ENCODE results near the gene NDUFAF7. TPM values are rescaled to one million over a fixed set of nuclear protein-coding genes. Genes with fewer than 3 reads are reported as not detected.
A peak's percentile ranks its signal among the peaks of the same experiment; 100 is the strongest.

NDUFAF7 gene
- total RNA-seq, 1 donor from 2014 or later = 25.1 TPM

DNA sequence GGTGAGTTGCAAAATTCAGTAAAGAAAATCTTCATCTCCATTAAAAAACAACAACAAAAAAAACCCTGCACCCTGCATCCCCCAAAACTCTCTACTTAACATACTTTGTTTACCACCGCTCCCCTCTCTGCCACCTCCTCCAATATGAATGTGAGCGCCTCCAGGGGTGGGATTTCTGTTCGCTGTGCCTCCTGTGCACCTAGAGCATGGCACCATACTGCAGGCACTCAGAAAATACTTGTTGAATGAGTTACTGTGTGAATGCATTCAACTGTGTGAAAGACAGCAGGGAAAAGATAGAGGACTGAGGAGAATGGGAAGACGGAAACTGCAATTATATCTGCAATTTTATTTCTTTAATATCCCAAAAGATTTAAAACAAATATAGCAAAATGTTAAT lies 4.6 kb upstream of the NDUFAF7 start:
- no peaks in the 10 kb centered on the region for H3K9me3 Mint-ChIP-seq
- peaks cover 4% of the 10 kb centered on the region for H3K36me3 Mint-ChIP-seq (ENCODE audit: low read depth)
- H3K4me3 Mint-ChIP-seq = peak overlapping the region; percentile 7
- no peaks in the 10 kb centered on the region for H3K27me3 Mint-ChIP-seq (ENCODE audit: low read depth)
- H3K27ac Mint-ChIP-seq (ENCODE audit: unreplicated experiment) = no peak overlapping the region
- DNase-seq (ENCODE audit: low read depth, low spot score) = no peak
- TF ChIP-seq, protein P1, sequence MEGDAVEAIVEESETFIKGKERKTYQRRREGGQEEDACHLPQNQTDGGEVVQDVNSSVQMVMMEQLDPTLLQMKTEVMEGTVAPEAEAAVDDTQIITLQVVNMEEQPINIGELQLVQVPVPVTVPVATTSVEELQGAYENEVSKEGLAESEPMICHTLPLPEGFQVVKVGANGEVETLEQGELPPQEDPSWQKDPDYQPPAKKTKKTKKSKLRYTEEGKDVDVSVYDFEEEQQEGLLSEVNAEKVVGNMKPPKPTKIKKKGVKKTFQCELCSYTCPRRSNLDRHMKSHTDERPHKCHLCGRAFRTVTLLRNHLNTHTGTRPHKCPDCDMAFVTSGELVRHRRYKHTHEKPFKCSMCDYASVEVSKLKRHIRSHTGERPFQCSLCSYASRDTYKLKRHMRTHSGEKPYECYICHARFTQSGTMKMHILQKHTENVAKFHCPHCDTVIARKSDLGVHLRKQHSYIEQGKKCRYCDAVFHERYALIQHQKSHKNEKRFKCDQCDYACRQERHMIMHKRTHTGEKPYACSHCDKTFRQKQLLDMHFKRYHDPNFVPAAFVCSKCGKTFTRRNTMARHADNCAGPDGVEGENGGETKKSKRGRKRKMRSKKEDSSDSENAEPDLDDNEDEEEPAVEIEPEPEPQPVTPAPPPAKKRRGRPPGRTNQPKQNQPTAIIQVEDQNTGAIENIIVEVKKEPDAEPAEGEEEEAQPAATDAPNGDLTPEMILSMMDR (conservative IDR thresholded peaks at IDR 0.05) = no peak
- peaks cover 19% of the 10 kb centered on the region for H3K4me1 Mint-ChIP-seq

DNA sequence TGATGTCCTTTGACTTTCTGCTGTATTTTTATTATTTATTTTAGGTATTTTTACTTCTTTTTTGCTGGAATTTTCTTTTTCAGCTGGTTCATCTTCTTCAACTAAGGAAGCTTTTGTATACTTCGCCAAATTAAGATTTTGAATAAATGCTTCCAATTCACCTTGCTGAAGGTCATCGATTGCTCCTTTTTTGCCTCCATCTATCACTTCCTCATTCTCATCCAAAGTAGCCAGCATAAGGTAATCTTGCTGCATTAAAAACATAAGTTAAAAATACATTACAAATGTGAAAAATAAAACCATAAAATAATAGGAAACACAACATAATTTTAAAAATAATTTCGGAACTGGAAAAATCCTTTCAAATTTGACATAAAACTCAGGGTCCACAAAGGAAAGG lies 2.7 kb upstream of the NDUFAF7 start:
- Mint-ChIP-seq H3K9me3 (no peaks in the 10 kb centered on the region), H3K4me3 (no peak overlapping the region), H3K27me3 (ENCODE audit: low read depth) (no peaks in the 10 kb centered on the region), H3K27ac (ENCODE audit: unreplicated experiment) (no peak overlapping the region), H3K36me3 (ENCODE audit: low read depth) (peaks cover 2% of the 10 kb centered on the region), H3K4me1 (peaks cover 19% of the 10 kb centered on the region)
- TF ChIP-seq, protein P1 (conservative IDR thresholded peaks at IDR 0.05) = no peak
- DNase-seq (ENCODE audit: low read depth, low spot score) = no peak

DNA sequence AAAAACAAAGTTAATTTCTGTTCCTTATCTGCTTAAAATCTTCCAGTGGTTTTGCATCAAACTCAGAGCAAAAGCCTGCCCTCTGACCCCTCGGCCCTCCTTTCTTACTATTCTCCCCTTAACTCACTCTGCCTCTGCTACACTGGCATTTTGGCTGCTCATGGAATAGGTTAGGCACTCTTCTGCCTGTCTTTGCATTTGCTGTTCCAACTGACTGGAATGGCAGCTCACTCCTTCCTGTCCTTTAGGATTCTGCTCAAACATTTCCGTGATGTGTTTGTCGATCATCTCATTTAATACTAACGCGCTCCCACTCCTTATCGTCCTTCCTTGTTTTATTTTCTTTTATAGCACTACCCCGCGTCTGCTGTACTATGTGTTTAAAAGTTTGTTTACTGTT lies 877 bp upstream of the NDUFAF7 start:
- H3K27ac Mint-ChIP-seq (ENCODE audit: unreplicated experiment) = no peak overlapping the region
- H3K4me1 Mint-ChIP-seq = peaks cover 13% of the 10 kb centered on the region
- TF ChIP-seq, protein P1 (conservative IDR thresholded peaks at IDR 0.05) = no peak
- no peaks in the 10 kb centered on the region for H3K9me3 Mint-ChIP-seq
- H3K4me3 Mint-ChIP-seq = no peak overlapping the region
- H3K27me3 Mint-ChIP-seq (ENCODE audit: low read depth) = no peaks in the 10 kb centered on the region
- H3K36me3 Mint-ChIP-seq (ENCODE audit: low read depth) = no peaks in the 10 kb centered on the region
- DNase-seq (ENCODE audit: low read depth, low spot score) = no peak

DNA sequence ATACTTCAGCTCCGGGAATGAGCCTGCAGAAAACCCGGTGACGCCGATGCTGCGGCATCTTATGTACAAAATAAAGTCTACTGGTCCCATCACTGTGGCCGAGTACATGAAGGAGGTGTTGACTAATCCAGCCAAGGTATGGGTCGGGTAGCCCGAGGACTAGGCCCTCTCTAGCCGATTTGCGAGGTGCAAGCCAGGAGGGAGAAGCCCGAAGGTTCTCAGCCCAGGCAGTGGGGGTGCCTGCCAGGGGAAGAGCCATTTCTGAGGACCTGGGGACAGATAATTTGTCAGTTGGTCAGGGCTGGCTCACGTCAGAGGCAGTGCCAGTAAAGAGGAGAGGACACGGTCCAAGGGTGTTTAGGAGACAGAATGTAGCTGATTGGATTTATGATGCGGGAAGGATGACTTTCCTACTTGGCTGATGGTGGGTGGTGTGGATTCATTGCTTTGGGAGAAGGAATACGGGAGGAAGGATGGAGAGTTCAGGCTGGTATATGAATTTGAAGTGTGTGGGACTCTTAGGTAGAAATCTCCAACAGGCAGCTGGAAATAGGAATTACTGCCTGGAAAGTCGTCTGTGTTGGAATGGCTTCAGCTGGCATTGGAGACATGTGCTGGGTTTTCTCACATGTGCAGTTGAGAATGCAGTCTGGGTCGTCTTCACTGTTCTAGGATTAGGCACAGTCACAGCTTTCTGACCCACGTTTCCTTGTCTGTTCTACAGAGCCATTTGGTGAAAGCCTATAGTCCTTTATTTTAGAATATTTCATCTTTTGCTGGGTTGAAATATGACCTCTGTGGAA lies 874 bp downstream of the NDUFAF7 start:
- no peak overlapping the region for H3K27ac Mint-ChIP-seq (ENCODE audit: unreplicated experiment)
- H3K27me3 Mint-ChIP-seq (ENCODE audit: low read depth) = no peaks in the 10 kb centered on the region
- no peak overlapping the region for H3K4me3 Mint-ChIP-seq
- TF ChIP-seq, protein P1 (conservative IDR thresholded peaks at IDR 0.05) = no peak
- no peak for DNase-seq (ENCODE audit: low read depth, low spot score)
- peaks cover 5% of the 10 kb centered on the region for H3K36me3 Mint-ChIP-seq (ENCODE audit: low read depth)
- H3K4me1 Mint-ChIP-seq = peaks cover 4% of the 10 kb centered on the region
- H3K9me3 Mint-ChIP-seq = peaks cover 2% of the 10 kb centered on the region

DNA sequence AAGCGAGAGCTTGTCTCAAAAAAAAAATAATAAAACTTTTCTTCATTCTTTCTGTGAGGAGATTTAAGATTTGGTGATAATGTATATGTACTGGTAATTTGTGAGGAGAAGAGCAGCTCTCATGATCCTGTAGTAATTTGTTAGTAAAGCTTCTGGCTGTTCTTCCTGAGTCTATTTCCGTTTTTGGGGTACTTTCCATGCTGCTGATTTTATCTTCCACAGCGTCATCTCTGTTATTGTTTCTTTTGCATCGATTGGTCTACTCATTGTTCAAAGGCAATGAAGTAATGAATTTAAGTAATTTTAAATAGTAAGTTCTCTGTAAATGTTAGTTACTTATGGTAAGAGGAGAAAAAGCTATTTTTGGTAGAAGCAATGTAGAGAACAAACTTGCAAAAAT lies 12.0 kb downstream of the NDUFAF7 start:
- Mint-ChIP-seq H3K27me3 (ENCODE audit: low read depth) (no peaks in the 10 kb centered on the region), H3K36me3 (ENCODE audit: low read depth) (peaks cover 21% of the 10 kb centered on the region), H3K4me1 (no peaks in the 10 kb centered on the region), H3K9me3 (peaks cover 3% of the 10 kb centered on the region), H3K4me3 (no peak overlapping the region), H3K27ac (ENCODE audit: unreplicated experiment) (no peak overlapping the region)
- TF ChIP-seq, protein P1 (conservative IDR thresholded peaks at IDR 0.05) = no peak
- no peak for DNase-seq (ENCODE audit: low read depth, low spot score)

Measured in neural crest cell (in vitro differentiated cells).